HG03571 (cell line): Measurements from ENCODE around the gene ARID5B.
"Not testable (repeated sequence)": the region's sequence is repeated elsewhere in the genome, so short reads cannot be mapped to it uniquely, and the experiment has no call there.

Experiments used
- ATAC-seq: cut with Tn5 transposase; IDR thresholded peaks from one replicate; pipeline ENCODE4 v1.9.1; 2021; ENCODE audit not compliant: unreplicated experiment

Gene ARID5B

GRCh38 chr10:62025901-62026879 is 124.7 kb downstream of the ARID5B start:
- no peak for ATAC-seq

GRCh38 chr10:62027841-62028501 is 126.5 kb downstream of the ARID5B start:
- no peak for ATAC-seq

GRCh38 chr10:62028502-62028842 is 127.0 kb downstream of the ARID5B start:
- not testable (repeated sequence) for ATAC-seq

- ATAC-seq, result no peak
These were observed 127.9 kb downstream of the ARID5B start for GRCh38 chr10:62029401-62029800.

GRCh38 chr10:62031507-62031906 is 130.0 kb downstream of the ARID5B start:
- no peak for ATAC-seq

- ATAC-seq, result no peak
These were observed 131.6 kb downstream of the ARID5B start for GRCh38 chr10:62033125-62033524.

GRCh38 chr10:62034096-62034640 is 132.7 kb downstream of the ARID5B start:
- no peak for ATAC-seq

- ATAC-seq, result no peak
These were observed 134.9 kb downstream of the ARID5B start for GRCh38 chr10:62036186-62037081.

- no peak for ATAC-seq
These were observed 135.8 kb downstream of the ARID5B start for GRCh38 chr10:62037166-62037831.

- no peak for ATAC-seq
These were observed 136.6 kb downstream of the ARID5B start for GRCh38 chr10:62037890-62038608.

GRCh38 chr10:62038609-62039190 is 137.2 kb downstream of the ARID5B start:
- ATAC-seq, result no peak

GRCh38 chr10:62039954-62040353 is 138.5 kb downstream of the ARID5B start:
- ATAC-seq, result no peak

GRCh38 chr10:62040881-62041280 is 139.4 kb downstream of the ARID5B start:
- no peak for ATAC-seq

- no peak for ATAC-seq
These were observed 142.0 kb downstream of the ARID5B start for GRCh38 chr10:62043421-62044021.

- ATAC-seq, result no peak
These were observed 143.1 kb downstream of the ARID5B start for GRCh38 chr10:62044566-62044965.

GRCh38 chr10:62045765-62046521 is 144.4 kb downstream of the ARID5B start:
- ATAC-seq, result no peak

- peak; percentile 41 for ATAC-seq
These were observed 145.2 kb downstream of the ARID5B start for GRCh38 chr10:62046522-62047227.
